Skeletal muscle cell (primary cell): ENCODE measurements around the gene CKLF.
"Not testable (repeated sequence)": the region's sequence is repeated elsewhere in the genome, so short reads cannot be mapped to it uniquely, and the experiment has no call there.

Experiments
- DNase-seq: peaks from one replicate; pipeline ENCODE4 v3.0.0-alpha.2; 2010; ENCODE audit warnings: low read depth
- H3K4me3 ChIP-seq: 2 replicates; pipeline ENCODE4 v1.5.1; 2011; ENCODE audit warnings: low read depth, mild to moderate bottlenecking, control low read depth, low read length, moderate library complexity

CKLF gene

DNA sequence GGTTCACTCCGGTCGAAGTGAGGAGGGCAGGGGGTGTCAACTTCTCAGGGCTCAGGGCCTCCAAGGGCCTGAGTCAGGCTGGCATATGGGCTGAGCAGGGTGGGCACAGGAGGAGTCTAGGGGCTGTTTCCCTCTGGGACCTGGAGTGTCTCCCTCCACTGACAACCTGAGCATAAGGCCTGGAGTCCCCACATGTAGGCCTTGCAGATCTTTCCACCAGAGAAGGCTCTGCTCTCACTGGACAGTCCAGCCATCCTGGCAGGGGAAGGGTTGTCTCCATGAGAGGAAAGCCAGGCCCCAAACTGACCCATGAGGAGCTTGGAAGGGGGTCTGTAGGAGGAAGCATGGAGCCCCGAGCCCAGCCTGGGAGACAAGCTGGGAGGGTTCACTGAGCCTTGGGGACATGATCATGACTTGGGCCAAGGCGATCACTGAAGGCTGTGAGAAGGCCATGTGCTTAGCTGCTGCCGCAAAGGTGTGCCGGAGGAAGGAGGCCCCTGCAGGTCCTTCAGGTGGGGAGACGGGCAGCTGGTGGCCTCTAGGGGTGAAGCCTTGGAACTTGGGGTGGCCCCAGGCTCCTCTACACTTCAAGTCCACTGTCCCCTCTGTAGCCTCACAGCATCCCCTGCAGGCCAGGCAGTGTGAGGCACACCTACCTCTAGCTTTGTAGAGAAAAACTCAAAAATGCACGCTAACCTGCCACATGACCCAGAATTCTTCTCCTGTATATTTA is 36.8 kb downstream of the CKLF start:
- DNase-seq, result no peak
- H3K4me3 ChIP-seq, result no peak overlapping the region

DNA sequence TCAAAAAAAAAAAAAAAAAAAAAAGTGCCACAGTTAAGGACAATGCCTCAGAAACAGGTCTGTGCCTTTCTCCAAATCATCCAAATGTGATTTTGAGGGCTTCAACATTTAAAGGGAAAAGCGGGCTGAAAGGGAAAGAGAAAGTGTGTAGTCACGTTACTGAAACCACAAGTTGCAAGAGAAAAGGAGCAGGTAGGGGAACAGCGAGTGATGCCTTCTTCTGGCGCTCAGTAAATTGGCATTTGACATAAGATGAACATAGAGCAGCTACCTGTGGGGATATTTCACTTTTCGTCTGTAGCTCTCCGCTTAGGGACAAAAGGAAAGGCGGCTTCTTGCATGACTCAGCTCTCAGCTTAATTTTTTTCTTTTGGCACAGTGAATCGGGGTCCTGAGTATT is 37.9 kb downstream of the CKLF start:
- H3K4me3 ChIP-seq, result no peak overlapping the region
- no peak for DNase-seq

DNA sequence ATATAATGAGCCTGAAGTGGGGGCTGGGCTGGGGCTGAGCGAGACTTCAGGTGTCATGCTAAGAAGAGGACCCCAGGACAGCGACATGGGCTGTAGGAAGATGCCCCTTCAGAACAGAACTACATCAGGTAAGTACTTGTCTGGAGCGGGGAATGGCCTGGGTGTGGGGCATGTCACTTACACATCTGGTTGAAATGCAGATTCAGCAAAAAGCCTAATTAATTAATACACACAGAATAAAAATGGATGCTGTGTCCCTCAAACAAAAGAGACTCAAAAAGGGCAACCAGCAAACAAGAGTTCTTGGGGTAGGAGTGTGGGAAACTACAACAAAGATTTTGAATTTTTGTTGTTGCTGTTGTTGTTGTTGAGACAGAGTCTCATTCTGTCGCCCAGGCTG is 38.6 kb downstream of the CKLF start:
- DNase-seq, result no peak

DNA sequence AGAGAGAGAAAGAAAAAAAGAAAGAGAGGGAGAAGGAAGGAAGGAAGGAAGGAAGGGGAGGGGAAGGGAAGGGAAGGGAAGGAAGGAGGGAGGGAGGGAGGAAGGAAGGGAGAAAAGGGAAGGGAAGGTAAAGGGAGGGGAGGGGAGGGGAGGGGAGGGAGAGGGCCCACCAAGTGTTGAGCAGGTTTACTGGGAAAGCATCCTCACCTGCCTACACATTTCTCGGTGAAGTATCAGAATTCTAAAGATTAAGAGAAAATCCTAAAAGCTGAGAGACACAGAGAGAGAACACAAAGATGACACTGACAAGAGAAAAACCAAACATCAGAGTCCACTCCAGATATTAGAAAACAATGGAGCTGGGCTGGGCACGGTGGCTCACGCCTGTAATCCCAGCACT is 39.9 kb downstream of the CKLF start:
- H3K4me3 ChIP-seq, result no peak overlapping the region
- no peak for DNase-seq

More for the DNA sequence above, 38.6 kb downstream of the CKLF start:
- H3K4me3 ChIP-seq, result no peak overlapping the region

DNA sequence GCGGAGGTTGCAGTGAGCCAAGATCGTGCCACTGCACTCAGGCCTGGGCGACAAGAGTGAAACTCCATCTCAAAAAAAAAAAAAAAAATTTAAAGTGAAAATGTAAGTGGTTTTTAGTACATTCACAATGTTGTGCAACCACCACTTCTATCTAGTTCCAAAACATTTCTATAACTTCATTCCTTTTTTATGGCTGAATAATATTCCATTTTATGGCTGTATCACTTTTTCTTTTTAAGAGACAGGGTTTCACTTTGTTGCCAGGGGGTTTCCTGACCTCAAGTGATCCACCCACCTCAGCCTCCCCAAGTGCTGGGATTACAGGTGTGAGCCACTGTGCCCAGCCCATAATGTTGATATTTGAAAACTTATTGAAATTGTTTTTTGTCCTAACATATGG is 40.4 kb downstream of the CKLF start:
- no peak for DNase-seq

DNA sequence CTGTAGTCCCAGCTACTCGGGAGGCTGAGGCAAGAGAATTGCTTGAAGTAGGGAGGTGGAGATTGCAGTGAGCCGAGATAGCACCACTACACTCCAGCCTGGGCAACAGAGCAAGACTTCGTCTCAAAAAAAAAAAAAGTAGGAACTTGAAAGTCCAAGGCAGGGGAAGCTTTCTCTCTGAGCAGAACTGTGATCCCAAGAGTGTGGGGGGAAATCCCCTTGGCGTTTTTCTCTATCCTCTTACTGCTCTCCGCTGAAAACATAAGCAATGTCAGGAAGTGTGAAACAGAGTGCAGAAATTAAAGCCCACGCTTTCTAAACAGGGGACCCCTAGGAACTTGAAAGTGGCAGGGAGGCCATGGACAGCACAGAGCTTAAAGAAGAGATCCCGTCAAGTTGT is 42.4 kb downstream of the CKLF start:
- DNase-seq, result no peak
- no peak overlapping the region for H3K4me3 ChIP-seq

More for the DNA sequence above, 40.4 kb downstream of the CKLF start:
- no peak overlapping the region for H3K4me3 ChIP-seq

DNA sequence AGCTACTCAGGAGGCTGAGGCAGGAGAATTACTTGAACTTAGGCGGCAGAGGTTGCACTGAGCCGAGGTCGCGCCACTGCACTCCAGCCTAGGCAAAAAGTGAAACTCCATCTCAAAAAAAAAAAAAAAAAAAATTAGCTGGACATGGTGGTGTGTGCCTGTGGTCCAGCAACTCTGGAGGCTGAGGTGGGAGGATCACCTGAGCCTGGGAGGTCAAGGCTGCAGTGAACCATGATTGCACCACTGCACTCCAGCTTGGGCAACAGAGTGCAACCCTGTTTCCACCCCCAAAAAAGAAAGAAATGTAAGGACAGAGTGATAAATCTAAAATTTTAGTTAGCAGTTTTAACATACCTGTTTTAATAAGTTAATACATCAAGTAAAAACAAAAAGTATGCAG is 44.2 kb downstream of the CKLF start:
- not testable (repeated sequence) for H3K4me3 ChIP-seq, DNase-seq

DNA sequence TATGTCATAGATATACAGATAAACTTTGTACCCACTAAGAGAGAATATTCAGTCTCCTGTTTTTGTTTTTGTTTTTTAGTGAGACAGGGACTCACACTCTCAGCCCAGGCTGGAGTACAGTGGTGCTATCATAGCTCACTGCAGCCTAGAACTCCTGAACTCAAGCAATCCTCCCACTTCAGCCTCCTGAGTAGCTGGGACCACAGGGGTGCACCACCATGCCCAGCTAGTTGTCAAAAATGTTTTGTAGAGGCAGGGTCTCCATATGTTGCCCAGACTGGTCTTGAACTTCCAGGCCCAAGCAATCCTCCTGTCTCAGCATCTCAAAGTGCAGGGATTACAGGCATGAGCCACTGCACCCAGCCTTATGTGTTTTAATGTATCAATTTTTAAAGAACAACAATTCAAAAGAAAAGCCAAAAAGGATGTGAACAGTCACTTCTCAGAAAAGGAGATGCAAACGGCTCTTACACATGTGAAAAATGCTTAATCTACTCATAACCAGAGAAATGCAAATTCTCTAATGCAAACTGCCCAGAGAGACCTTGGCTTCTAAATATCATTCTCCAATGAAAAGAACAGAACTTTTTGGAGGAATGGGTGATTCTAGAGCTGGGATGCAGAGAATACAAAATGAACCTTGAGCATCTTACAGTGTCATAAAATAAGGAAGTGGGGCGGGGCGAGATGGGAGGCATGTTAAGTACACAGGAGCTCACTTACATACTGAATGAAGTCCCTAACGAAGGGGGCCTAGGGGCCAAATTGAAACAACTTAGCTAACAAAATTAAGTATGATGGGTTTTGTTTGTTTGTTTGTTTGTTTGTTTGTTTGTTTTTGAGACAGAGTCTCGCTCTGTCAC is 44.8 kb downstream of the CKLF start:
- no peak overlapping the region for H3K4me3 ChIP-seq
- DNase-seq, result no peak

DNA sequence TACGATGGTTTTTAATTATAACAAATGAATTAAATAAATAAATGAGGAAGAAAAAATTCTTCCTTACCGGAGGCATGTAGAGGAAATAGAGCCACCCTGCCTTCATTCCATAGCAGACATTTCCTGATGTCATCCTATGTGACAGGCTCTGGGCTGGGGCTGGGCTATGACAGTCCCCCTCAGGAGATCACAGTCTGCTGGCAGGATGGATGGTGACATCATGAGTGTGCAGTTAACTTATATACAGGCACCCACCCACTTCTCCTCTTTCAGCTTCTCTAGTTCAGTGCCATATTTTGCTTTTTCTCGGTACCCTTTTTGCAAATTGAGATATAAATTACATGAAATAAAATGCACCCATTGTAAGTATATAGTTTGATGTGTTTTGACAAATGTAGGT is 45.7 kb downstream of the CKLF start:
- DNase-seq, result no peak
- no peak overlapping the region for H3K4me3 ChIP-seq

DNA sequence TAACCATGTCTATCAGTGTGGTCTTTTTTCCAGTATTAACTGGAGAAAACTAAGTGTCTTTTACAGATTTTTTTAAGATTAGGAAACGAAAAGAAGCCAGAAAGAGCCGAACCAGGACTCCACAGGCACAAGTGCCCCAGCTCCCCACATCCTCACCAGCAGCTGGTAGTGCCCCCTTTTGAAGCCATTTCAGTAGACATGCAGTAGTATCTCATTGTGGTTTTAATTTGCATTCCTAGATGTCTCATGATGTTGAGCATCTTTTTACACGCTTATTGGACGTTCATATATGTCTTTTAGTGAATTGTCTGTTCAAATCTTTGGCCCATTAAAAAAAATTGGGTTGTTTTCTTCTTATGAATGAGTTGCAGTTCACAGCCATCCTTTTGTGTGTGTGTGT is 47.4 kb downstream of the CKLF start:
- DNase-seq, result no peak

DNA sequence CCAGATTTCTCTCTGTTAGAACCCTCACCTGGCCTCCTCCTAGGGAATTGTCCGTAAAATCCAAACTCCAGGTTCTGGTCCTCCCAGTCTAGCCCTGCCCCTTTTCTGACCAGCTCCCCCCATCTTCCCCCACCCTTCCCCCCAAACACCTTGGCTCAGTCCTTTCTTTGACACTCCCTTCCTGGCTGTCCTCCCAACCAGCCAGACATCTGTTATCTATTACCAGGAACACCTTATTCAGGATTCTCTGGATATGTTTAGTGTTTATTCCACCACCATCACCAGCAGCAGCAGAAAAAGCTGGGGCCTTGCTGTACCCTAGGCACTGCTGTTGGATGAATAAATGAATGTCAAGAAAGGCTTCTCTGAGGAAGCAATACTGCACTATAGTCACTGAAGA is 48.1 kb downstream of the CKLF start:
- DNase-seq, result no peak
- H3K4me3 ChIP-seq, result no peak overlapping the region

More for the DNA sequence above, 47.4 kb downstream of the CKLF start:
- no peak overlapping the region for H3K4me3 ChIP-seq

DNA sequence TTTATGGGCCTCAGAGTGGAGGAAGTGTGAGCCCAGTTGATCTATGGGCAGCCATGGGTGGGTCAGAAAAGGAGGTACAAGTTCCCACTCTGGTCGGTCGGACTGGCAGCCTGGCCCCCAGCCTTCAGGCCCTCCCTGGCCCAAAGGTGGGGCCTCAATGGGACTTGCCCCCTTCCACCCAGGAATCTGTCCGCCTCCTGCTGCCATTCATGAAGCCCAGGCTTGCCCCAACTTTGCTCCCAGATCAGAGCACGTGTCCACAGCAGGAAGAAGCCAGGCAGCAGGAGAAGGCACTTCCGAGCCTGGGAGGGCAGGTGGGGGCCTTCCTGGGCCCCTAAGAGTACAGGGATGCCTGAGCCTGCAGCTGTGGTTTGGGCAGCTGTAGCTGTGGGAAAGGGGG is 49.1 kb downstream of the CKLF start:
- no peak overlapping the region for H3K4me3 ChIP-seq
- DNase-seq, result no peak

DNA sequence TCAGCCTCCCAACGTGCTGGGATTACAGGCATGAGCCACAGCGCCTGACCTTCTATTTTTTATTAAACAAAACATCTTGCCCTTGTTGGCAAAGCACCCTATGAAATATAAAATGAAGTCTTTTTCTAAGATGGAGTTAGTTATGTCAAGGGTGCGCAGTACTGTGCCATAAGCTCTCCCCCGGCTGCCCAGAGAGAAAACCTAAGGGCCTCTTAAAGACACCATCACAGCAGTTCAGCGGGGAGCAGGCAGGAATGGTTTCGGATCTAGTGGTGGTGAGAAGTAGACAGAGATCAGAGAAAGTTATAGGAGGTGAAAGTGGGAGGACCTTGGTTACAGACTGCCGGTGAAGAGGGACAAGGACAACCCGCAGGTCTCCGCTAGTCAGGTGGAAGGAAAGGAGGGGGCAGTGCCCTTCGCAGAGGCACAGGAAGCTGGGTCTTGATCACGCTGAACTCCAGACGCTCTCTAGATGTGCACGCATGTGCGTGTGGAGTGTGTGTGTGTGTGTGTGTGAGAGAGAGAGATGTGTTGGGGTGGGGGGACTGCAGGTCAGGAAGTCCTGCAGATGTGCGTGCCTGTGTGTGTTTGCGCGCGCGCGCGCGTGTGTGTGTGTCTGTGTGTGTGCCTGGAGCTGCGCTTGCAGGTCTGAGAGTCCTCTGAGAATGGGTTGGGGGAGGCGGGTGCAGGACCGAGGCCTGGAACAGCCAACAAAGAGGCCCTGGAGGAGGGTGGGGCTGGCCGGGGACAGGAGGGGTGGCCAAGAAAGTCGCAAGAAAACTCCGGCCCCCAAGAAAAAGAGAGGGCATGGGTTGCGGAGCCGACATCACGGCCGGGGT is 51.4 kb downstream of the CKLF start:
- peak overlapping the region; percentile 76 for H3K4me3 ChIP-seq
- DNase-seq, result no peak

DNA sequence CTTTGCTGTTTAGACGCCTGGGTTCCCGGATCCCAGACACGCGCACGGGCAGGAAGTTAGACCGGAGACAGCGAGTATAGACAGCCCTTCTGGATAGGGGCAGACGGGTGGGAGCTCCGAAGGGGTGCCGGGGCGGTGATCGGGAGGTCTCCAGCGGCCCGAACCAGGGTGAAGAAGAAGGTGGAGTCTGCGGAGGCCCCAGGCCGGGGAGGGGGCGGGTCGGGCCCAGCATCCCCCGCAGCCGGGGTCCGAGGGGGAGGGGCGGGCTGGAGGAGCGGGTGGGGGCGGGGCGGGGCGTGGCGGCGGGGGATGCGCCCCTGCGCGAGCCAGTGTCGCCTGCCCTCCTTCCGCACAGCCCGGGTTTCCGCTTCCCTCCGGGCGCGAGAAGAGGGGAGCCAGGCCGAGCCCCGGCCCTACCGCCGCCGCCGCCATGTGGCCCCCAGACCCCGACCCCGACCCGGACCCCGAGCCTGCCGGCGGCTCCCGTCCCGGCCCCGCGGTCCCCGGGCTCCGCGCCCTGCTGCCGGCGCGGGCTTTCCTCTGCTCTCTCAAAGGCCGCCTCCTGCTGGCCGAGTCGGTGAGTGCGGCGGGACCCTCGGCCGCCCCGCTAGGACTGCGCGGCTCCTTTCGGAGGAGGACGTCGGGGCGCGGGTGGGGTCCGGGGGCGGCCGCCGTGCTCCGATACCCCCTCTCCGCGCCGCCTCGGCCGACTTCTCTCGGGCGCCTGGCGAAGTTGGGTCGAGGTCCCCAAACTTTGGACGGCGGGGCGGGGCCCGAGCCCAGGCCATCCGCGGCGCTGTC is 52.2 kb downstream of the CKLF start, which contains the start of gene CMTM3:
CMTM3 (plus strand) TSS at position 329 of the 801 bp plus-strand sequence; CDS start at position 431, 102 bp downstream.
- no peak for DNase-seq

DNA sequence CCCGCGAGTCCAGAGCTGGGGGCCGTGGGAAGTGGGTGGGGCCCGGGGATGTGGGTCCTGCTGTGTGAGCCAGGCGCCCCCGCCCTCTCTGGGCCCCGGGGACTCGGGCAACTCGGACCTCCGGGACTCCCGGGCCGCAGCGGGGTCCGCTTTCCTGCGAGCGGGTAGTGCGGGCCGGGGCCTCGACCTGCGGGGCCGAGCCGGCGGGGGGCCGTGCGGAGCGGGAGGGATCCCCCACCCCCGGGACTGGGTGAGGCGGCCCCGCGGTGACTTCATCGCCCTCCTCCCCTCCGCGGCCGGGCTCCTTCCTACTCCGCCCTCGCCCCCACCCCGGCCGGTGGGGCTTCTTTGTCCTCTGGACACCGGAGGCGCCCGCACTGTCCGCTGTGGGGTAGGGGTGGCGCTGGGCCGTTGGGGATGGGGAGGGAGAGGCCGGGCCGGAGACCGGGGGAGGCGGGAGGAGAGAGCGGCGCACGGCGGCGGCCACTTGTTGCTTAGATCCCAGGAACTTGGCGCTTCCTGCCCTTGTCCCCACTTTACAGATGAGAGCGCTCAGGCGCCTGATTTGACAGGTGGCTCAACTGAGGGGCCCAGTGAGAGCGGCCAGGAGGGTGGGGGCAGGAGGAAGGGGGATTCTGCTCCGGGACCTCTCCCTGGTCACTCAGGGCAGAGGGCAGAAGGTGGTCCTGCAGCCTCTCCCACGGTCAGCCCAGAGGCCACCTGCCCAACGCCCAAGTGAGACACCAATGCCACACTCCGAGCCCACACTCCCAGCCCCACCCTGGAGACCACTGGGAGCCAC is 53.0 kb downstream of the CKLF start:
- DNase-seq, result no peak
- peak overlapping the region; percentile 76 for H3K4me3 ChIP-seq

More for the DNA sequence above, 52.2 kb downstream of the CKLF start, which contains the start of gene CMTM3:
- H3K4me3 ChIP-seq, result peak within 1 kb of the TSS; percentile 76

DNA sequence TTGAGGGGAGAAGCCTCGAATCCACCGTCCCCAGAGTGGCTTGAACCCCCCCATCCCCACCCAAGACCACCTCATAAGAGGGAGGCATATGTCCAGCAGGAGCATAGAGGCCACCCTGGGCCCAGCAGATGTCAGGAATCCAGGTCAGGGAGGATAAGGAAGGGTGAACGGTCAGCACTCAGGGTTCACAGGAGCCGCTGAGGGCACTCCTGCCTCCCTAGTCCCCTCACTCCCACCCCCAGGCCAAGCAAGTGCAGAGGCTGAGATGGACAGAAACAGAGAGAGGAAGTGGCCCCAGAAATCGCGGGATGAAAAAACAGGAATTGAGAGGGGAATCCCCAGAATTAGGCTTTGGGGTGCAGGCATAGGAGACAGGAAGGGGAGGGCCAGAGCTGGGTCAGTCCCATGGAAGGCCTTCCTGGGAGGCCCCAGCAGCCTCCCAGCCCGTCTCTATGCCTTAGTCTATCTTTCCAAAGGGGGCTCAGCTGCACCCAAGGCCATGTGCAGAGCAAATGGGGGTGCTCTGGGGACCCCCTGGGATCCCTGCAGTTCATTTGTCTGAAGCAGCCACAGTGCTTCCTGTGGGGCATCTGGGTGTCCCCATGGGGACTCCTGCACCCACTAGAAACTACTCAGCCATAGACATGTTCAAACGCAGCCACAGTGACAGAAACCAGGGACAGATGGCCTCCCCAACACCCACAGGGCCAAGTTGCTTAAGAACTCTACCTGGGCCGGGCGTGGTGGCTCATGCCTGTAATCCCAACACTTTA is 53.8 kb downstream of the CKLF start:
- H3K4me3 ChIP-seq, result peak overlapping the region; percentile 76
- DNase-seq, result no peak
